ENCODE measurements around the gene FSD2.

GRCh38 chr15:82802497-82802896, 3.4 kb downstream of the FSD2 start:
- TF ChIP-seq CTCF (IDR thresholded peaks at IDR 0.05; ENCODE audit: insufficient read depth, low read depth, low read length) = no peak
- no peak for TF ChIP-seq EZH2 (IDR thresholded peaks at IDR 0.05; ENCODE audit: insufficient read depth, low read length)
